Mesendoderm (in vitro differentiated cells): ENCODE results near the gene VOPP1.

Source experiments
- DNase-seq: peaks from one replicate; pipeline ENCODE4 v3.0.0; 2013
- H2AK5ac ChIP-seq: 2 replicates; pipeline ENCODE4 v1.6.1; 2013; ENCODE audit warnings: low read length, inconsistent platforms
- H2BK120ac ChIP-seq: 2 replicates; pipeline ENCODE4 v1.6.1; 2013; ENCODE audit warnings: low read depth, mild to moderate bottlenecking, low read length, moderate library complexity, mixed read lengths
- H2BK15ac ChIP-seq: replicated peaks from 2 replicates; pipeline ENCODE4 v1.6.1; 2013; ENCODE audit warnings: low read depth, mild to moderate bottlenecking, moderate library complexity
- H2BK5ac ChIP-seq: 2 replicates; pipeline ENCODE4 v1.6.1; 2013; ENCODE audit warnings: low read length, inconsistent platforms
- H3K18ac ChIP-seq: 2 replicates; pipeline ENCODE4 v1.6.1; 2013; ENCODE audit warnings: mild to moderate bottlenecking, low read length, mixed read lengths
- H3K23ac ChIP-seq: one replicate; pipeline ENCODE4 v1.6.1; 2013; ENCODE audit warnings: low read length
- H3K27ac ChIP-seq: 2 replicates; pipeline ENCODE4 v1.5.1; 2013; ENCODE audit warnings: low read depth, mild to moderate bottlenecking, inconsistent platforms, low read length, moderate library complexity
- H3K27me3 ChIP-seq: 2 replicates; pipeline ENCODE4 v1.6.1; 2013; ENCODE audit warnings: low read length, control low read depth, mild to moderate bottlenecking, inconsistent platforms; ENCODE audit not compliant: insufficient read depth, poor library complexity
- H3K36me3 ChIP-seq: 2 replicates; pipeline ENCODE4 v1.6.1; 2013; ENCODE audit warnings: low read length, inconsistent platforms; ENCODE audit not compliant: control insufficient read depth, insufficient read depth
- H3K4ac ChIP-seq: one replicate; pipeline ENCODE4 v1.6.1; 2013; ENCODE audit warnings: low read depth, mild to moderate bottlenecking, low read length, moderate library complexity
- H3K4me1 ChIP-seq: 2 replicates; pipeline ENCODE4 v1.6.1; 2013; ENCODE audit warnings: low read depth, low read length, inconsistent platforms; ENCODE audit not compliant: control insufficient read depth
- H3K4me2 ChIP-seq: 2 replicates; pipeline ENCODE4 v1.6.1; 2013; ENCODE audit warnings: low read length
- H3K4me3 ChIP-seq: 2 replicates; pipeline ENCODE4 v1.5.1; 2013; ENCODE audit warnings: mild to moderate bottlenecking, low read length
- H3K56ac ChIP-seq: one replicate; pipeline ENCODE4 v1.6.1; 2013; ENCODE audit warnings: low read length
- H3K79me1 ChIP-seq: 2 replicates; pipeline ENCODE4 v1.6.1; 2013; ENCODE audit warnings: low read length, inconsistent platforms
- H3K79me2 ChIP-seq: 2 replicates; pipeline ENCODE4 v1.6.1; 2013; ENCODE audit warnings: mild to moderate bottlenecking, low read length; ENCODE audit not compliant: control insufficient read depth, insufficient read depth
- H3K9ac ChIP-seq: 2 replicates; pipeline ENCODE4 v1.6.1; 2013; ENCODE audit warnings: low read length, inconsistent platforms
- H4K5ac ChIP-seq: one replicate; pipeline ENCODE4 v1.6.1; 2013; ENCODE audit warnings: low read length
- H4K8ac ChIP-seq: one replicate; pipeline ENCODE4 v1.6.1; 2013; ENCODE audit warnings: low read depth, mild to moderate bottlenecking, control low read depth, low read length, moderate library complexity
- WGBS: extraction: QIAGEN DNeasy Blood & Tissue Kit; methylation state at CpG from one replicate; pipeline ENCODE4 v1.1.7; 2013; ENCODE audit warnings: low lambda C conversion rate, missing lambda C conversion rate; ENCODE audit not compliant: insufficient coverage; ENCODE audit errors: extremely low coverage; 5-methylcytosine and 5-hydroxymethylcytosine counted together

Gene VOPP1

GRCh38 chr7:55557666-55558188 lies 14.6 kb downstream of the VOPP1 start:
- peak; percentile 70 for DNase-seq
- Histone ChIP-seq H2AK5ac (no peak overlapping the region), H3K9ac (no peak overlapping the region), H3K27me3 (no peaks in the 10 kb centered on the region), H3K27ac (no peak overlapping the region), H2BK120ac (no peak overlapping the region), H3K23ac (no peak overlapping the region), H3K4me1 (peaks cover 14% of the 10 kb centered on the region), H2BK15ac (no peak overlapping the region), H3K18ac (no peak overlapping the region), H3K4me2 (no peak overlapping the region), H3K4ac (no peak overlapping the region), H3K56ac (no peak overlapping the region), H2BK5ac (no peak overlapping the region), H3K4me3 (no peak overlapping the region), H3K79me1 (peaks cover 47% of the 10 kb centered on the region), H3K79me2 (peaks cover 66% of the 10 kb centered on the region), H3K36me3 (no peaks in the 10 kb centered on the region), H4K8ac (no peak overlapping the region), H4K5ac (no peak overlapping the region)
- WGBS: no CpG with 5 or more reads among the region's 7 CpGs

- H3K4me3 ChIP-seq: no peak overlapping the region
- no peak overlapping the region for H2BK15ac ChIP-seq
- H3K56ac ChIP-seq: no peak overlapping the region
- no peak overlapping the region for H4K8ac ChIP-seq
- no CpG with 5 or more reads among the region's 3 CpGs for WGBS
- no peaks in the 10 kb centered on the region for H3K36me3 ChIP-seq
- no peak for DNase-seq
- no peak overlapping the region for H4K5ac ChIP-seq
- peaks cover 39% of the 10 kb centered on the region for H3K79me1 ChIP-seq
- H3K9ac ChIP-seq: no peak overlapping the region
- H3K27me3 ChIP-seq: no peaks in the 10 kb centered on the region
- H3K27ac ChIP-seq: no peak overlapping the region
- no peak overlapping the region for H3K4ac ChIP-seq
- peaks cover 14% of the 10 kb centered on the region for H3K4me1 ChIP-seq
- H3K18ac ChIP-seq: no peak overlapping the region
- peaks cover 62% of the 10 kb centered on the region for H3K79me2 ChIP-seq
- H2BK120ac ChIP-seq: no peak overlapping the region
- no peak overlapping the region for H2BK5ac ChIP-seq
- no peak overlapping the region for H3K23ac ChIP-seq
- no peak overlapping the region for H3K4me2 ChIP-seq
- H2AK5ac ChIP-seq: no peak overlapping the region
These were observed 15.8 kb downstream of the VOPP1 start for GRCh38 chr7:55556492-55556891.

- H3K79me1 ChIP-seq: peaks cover 40% of the 10 kb centered on the region
- H4K5ac ChIP-seq: no peak overlapping the region
- no peak overlapping the region for H3K4me2 ChIP-seq
- no peak overlapping the region for H3K56ac ChIP-seq
- H3K4me1 ChIP-seq: peaks cover 14% of the 10 kb centered on the region
- H2AK5ac ChIP-seq: no peak overlapping the region
- peaks cover 63% of the 10 kb centered on the region for H3K79me2 ChIP-seq
- no peak for DNase-seq
- no peak overlapping the region for H3K18ac ChIP-seq
- no peak overlapping the region for H2BK120ac ChIP-seq
- no peak overlapping the region for H2BK5ac ChIP-seq
- H3K36me3 ChIP-seq: no peaks in the 10 kb centered on the region
- H3K27me3 ChIP-seq: no peaks in the 10 kb centered on the region
- H3K4me3 ChIP-seq: no peak overlapping the region
- H3K4ac ChIP-seq: no peak overlapping the region
- H4K8ac ChIP-seq: no peak overlapping the region
- H2BK15ac ChIP-seq: no peak overlapping the region
- no peak overlapping the region for H3K23ac ChIP-seq
- no peak overlapping the region for H3K9ac ChIP-seq
- no CpG with 5 or more reads among the region's 1 CpG for WGBS
- H3K27ac ChIP-seq: no peak overlapping the region
These were observed 16.3 kb downstream of the VOPP1 start for GRCh38 chr7:55556031-55556430.

DNA sequence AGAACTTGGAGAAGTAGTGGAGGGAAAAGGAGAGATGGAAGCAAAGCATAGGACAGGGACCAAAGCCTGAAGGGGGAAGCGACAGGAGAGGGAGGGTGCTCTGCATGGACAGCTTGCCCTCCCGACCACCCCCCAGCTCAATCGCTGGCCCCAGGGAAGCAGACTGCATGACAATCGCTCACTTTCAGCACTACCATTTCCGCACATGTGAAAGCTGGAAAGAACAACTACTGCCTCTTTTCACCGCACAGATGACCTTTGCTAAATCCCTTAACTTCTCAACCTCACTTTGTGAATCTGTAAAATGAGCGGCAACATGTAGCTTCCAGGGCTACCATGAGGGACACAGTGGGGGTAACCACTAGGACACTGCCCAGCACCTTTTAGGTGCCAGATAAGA lies 17.1 kb downstream of the VOPP1 start:
- no peak overlapping the region for H3K27ac ChIP-seq
- H2BK5ac ChIP-seq: no peak overlapping the region
- no peak overlapping the region for H3K18ac ChIP-seq
- H4K5ac ChIP-seq: no peak overlapping the region
- no peaks in the 10 kb centered on the region for H3K27me3 ChIP-seq
- H3K56ac ChIP-seq: no peak overlapping the region
- H3K4ac ChIP-seq: no peak overlapping the region
- H2AK5ac ChIP-seq: no peak overlapping the region
- H3K36me3 ChIP-seq: no peaks in the 10 kb centered on the region
- H2BK15ac ChIP-seq: no peak overlapping the region
- peak overlapping the region; percentile 51 for H3K23ac ChIP-seq
- H4K8ac ChIP-seq: no peak overlapping the region
- H3K79me1 ChIP-seq: peaks cover 36% of the 10 kb centered on the region
- no peak overlapping the region for H2BK120ac ChIP-seq
- peaks cover 57% of the 10 kb centered on the region for H3K79me2 ChIP-seq
- no peak overlapping the region for H3K4me2 ChIP-seq
- H3K4me3 ChIP-seq: no peak overlapping the region
- no CpG with 5 or more reads among the region's 7 CpGs for WGBS
- H3K9ac ChIP-seq: peak overlapping the region; percentile 10
- DNase-seq: no peak
- H3K4me1 ChIP-seq: peaks cover 14% of the 10 kb centered on the region

- peaks cover 39% of the 10 kb centered on the region for H3K79me1 ChIP-seq
These were observed 18.3 kb downstream of the VOPP1 start for GRCh38 chr7:55554038-55554437.

GRCh38 chr7:55553024-55553345 lies 19.3 kb downstream of the VOPP1 start:
- no peak overlapping the region for H2BK15ac ChIP-seq
- DNase-seq: no peak
- H3K79me2 ChIP-seq: peaks cover 63% of the 10 kb centered on the region
- no peaks in the 10 kb centered on the region for H3K27me3 ChIP-seq
- H3K4ac ChIP-seq: no peak overlapping the region
- no peak overlapping the region for H3K23ac ChIP-seq
- no peak overlapping the region for H2BK120ac ChIP-seq
- H3K4me3 ChIP-seq: no peak overlapping the region
- no peak overlapping the region for H2BK5ac ChIP-seq
- H3K79me1 ChIP-seq: peaks cover 42% of the 10 kb centered on the region
- no peak overlapping the region for H3K4me2 ChIP-seq
- H4K5ac ChIP-seq: no peak overlapping the region
- no peak overlapping the region for H3K18ac ChIP-seq
- H3K36me3 ChIP-seq: no peaks in the 10 kb centered on the region
- no peak overlapping the region for H3K27ac ChIP-seq
- H3K9ac ChIP-seq: no peak overlapping the region
- no peak overlapping the region for H3K56ac ChIP-seq
- H3K4me1 ChIP-seq: peaks cover 21% of the 10 kb centered on the region
- no peak overlapping the region for H4K8ac ChIP-seq
- H2AK5ac ChIP-seq: no peak overlapping the region

More at GRCh38 chr7:55554038-55554437, 18.3 kb downstream of the VOPP1 start:
- Histone ChIP-seq H3K56ac (no peak overlapping the region), H3K79me2 (peaks cover 61% of the 10 kb centered on the region), H3K18ac (no peak overlapping the region), H4K5ac (no peak overlapping the region), H3K4me1 (peaks cover 15% of the 10 kb centered on the region), H3K36me3 (no peaks in the 10 kb centered on the region), H3K4me3 (no peak overlapping the region), H3K4me2 (no peak overlapping the region), H3K4ac (no peak overlapping the region), H2BK120ac (no peak overlapping the region), H2BK5ac (no peak overlapping the region), H3K9ac (no peak overlapping the region), H3K23ac (no peak overlapping the region), H2AK5ac (no peak overlapping the region), H2BK15ac (no peak overlapping the region), H4K8ac (no peak overlapping the region), H3K27me3 (no peaks in the 10 kb centered on the region), H3K27ac (no peak overlapping the region)
- no CpG with 5 or more reads among the region's 1 CpG for WGBS
- no peak for DNase-seq
